Measurements from ENCODE around the gene IGFALS. TPM values are rescaled to one million over a fixed set of nuclear protein-coding genes. Genes with fewer than 3 reads are reported as not detected.

IGFALS gene
- total and polyA plus RNA-seq, 2 experiments from 2014 or later = 0.16 TPM; not detected in 1

GRCh38 chr16:1740781-1741490 is 52.6 kb downstream of the IGFALS start (continued):
- no peak for TF ChIP-seq ZNF462 (CRISPR knock-in tag; IDR thresholded peaks at IDR 0.05)

Other genes starting within 250 kb of the IGFALS start
- gene IFT140, start 181.6 kb downstream of the IGFALS start, total RNA-seq (2014; rRNA removed; shearing (Covaris generic)) = 15.0 and 28.7 TPM in 2 replicates
- gene IFT140, start 181.6 kb downstream of the IGFALS start, polyA plus RNA-seq (2016; fragmentation: Nextera tagmentation; extraction: Ambion mirVana) = 3.8 and 4.8 TPM in 2 replicates
- 16.7 and 17.9 TPM in 2 replicates for gene CRAMP1, start 181.3 kb downstream of the IGFALS start, total RNA-seq (2014; rRNA removed; shearing (Covaris generic))
- 3.4 TPM in 2 replicates for gene CRAMP1, start 181.3 kb downstream of the IGFALS start, polyA plus RNA-seq (2016; fragmentation: Nextera tagmentation; extraction: Ambion mirVana)
- gene JPT2, start 115.4 kb downstream of the IGFALS start, total RNA-seq (2014; rRNA removed; shearing (Covaris generic)) = 139 and 140 TPM in 2 replicates
- 43.8 and 47.1 TPM in 2 replicates for gene JPT2, start 115.4 kb downstream of the IGFALS start, polyA plus RNA-seq (2016; fragmentation: Nextera tagmentation; extraction: Ambion mirVana)
- 52.2 and 58.4 TPM in 2 replicates for gene MAPK8IP3, start 87.5 kb downstream of the IGFALS start, total RNA-seq (2014; rRNA removed; shearing (Covaris generic))
- 10.7 and 11.3 TPM in 2 replicates for gene MAPK8IP3, start 87.5 kb downstream of the IGFALS start, polyA plus RNA-seq (2016; fragmentation: Nextera tagmentation; extraction: Ambion mirVana)
- gene NME3, start 22.2 kb downstream of the IGFALS start, total RNA-seq (2014; rRNA removed; shearing (Covaris generic)) = 73.7 and 95.3 TPM in 2 replicates
- gene NME3, start 22.2 kb downstream of the IGFALS start, polyA plus RNA-seq (2016; fragmentation: Nextera tagmentation; extraction: Ambion mirVana) = 130 and 153 TPM in 2 replicates
- 15.0 and 17.3 TPM in 2 replicates for gene EME2, start 20.9 kb downstream of the IGFALS start, total RNA-seq (2014; rRNA removed; shearing (Covaris generic))
- gene EME2, start 20.9 kb downstream of the IGFALS start, polyA plus RNA-seq (2016; fragmentation: Nextera tagmentation; extraction: Ambion mirVana) = 4.1 TPM in 2 replicates
- gene MRPS34, start 20.6 kb downstream of the IGFALS start, total RNA-seq (2014; rRNA removed; shearing (Covaris generic)) = 223 and 248 TPM in 2 replicates
- 370 and 391 TPM in 2 replicates for gene MRPS34, start 20.6 kb downstream of the IGFALS start, polyA plus RNA-seq (2016; fragmentation: Nextera tagmentation; extraction: Ambion mirVana)
- 34.7 and 42.8 TPM in 2 replicates for gene SPSB3, start 11.1 kb downstream of the IGFALS start, total RNA-seq (2014; rRNA removed; shearing (Covaris generic))
- 27.1 and 33.9 TPM in 2 replicates for gene SPSB3, start 11.1 kb downstream of the IGFALS start, polyA plus RNA-seq (2016; fragmentation: Nextera tagmentation; extraction: Ambion mirVana)
- 143 and 175 TPM in 2 replicates for gene NUBP2, start 10.7 kb downstream of the IGFALS start, total RNA-seq (2014; rRNA removed; shearing (Covaris generic))
- gene NUBP2, start 10.7 kb downstream of the IGFALS start, polyA plus RNA-seq (2016; fragmentation: Nextera tagmentation; extraction: Ambion mirVana) = 79.0 and 79.4 TPM in 2 replicates
- 24.7 and 30.6 TPM in 2 replicates for gene HAGH, start 33.1 kb upstream of the IGFALS start, total RNA-seq (2014; rRNA removed; shearing (Covaris generic))
- 28.5 and 28.9 TPM in 2 replicates for gene HAGH, start 33.1 kb upstream of the IGFALS start, polyA plus RNA-seq (2016; fragmentation: Nextera tagmentation; extraction: Ambion mirVana)
- 17.3 and 21.0 TPM in 2 replicates for gene FAHD1, start 33.5 kb upstream of the IGFALS start, total RNA-seq (2014; rRNA removed; shearing (Covaris generic))
- 23.9 and 24.2 TPM in 2 replicates for gene FAHD1, start 33.5 kb upstream of the IGFALS start, polyA plus RNA-seq (2016; fragmentation: Nextera tagmentation; extraction: Ambion mirVana)
- 6.3 and 7.3 TPM in 2 replicates for gene MEIOB, start 78.5 kb upstream of the IGFALS start, total RNA-seq (2014; rRNA removed; shearing (Covaris generic))
- gene MEIOB, start 78.5 kb upstream of the IGFALS start, polyA plus RNA-seq (2016; fragmentation: Nextera tagmentation; extraction: Ambion mirVana) = 7.7 and 8.7 TPM in 2 replicates
- gene HS3ST6, start 124.7 kb upstream of the IGFALS start, total RNA-seq (2014; rRNA removed; shearing (Covaris generic)) = not detected in 2 replicates
- 0.17 and 0.21 TPM in 2 replicates for gene HS3ST6, start 124.7 kb upstream of the IGFALS start, polyA plus RNA-seq (2016; fragmentation: Nextera tagmentation; extraction: Ambion mirVana)
- 23.9 and 31.3 TPM in 2 replicates for gene MSRB1, start 149.5 kb upstream of the IGFALS start, total RNA-seq (2014; rRNA removed; shearing (Covaris generic))
- 29.6 and 30.4 TPM in 2 replicates for gene MSRB1, start 149.5 kb upstream of the IGFALS start, polyA plus RNA-seq (2016; fragmentation: Nextera tagmentation; extraction: Ambion mirVana)
- 0.31 and 0.59 TPM in 2 replicates for gene RPL3L, start 161.0 kb upstream of the IGFALS start, total RNA-seq (2014; rRNA removed; shearing (Covaris generic))
- gene RPL3L, start 161.0 kb upstream of the IGFALS start, polyA plus RNA-seq (2016; fragmentation: Nextera tagmentation; extraction: Ambion mirVana) = 0.68 and 1.1 TPM in 2 replicates
- 244 and 280 TPM in 2 replicates for gene NDUFB10, start 165.8 kb upstream of the IGFALS start, total RNA-seq (2014; rRNA removed; shearing (Covaris generic))
- gene NDUFB10, start 165.8 kb upstream of the IGFALS start, polyA plus RNA-seq (2016; fragmentation: Nextera tagmentation; extraction: Ambion mirVana) = 495 and 527 TPM in 2 replicates
- gene RPS2, start 171.1 kb upstream of the IGFALS start, total RNA-seq (2014; rRNA removed; shearing (Covaris generic)) = 3,232 and 3,786 TPM in 2 replicates
- gene RPS2, start 171.1 kb upstream of the IGFALS start, polyA plus RNA-seq (2016; fragmentation: Nextera tagmentation; extraction: Ambion mirVana) = 3,992 and 4,335 TPM in 2 replicates
- gene RNF151, start 173.2 kb upstream of the IGFALS start, total RNA-seq (2014; rRNA removed; shearing (Covaris generic)) = not detected in 2 replicates
- not detected in 2 replicates for gene RNF151, start 173.2 kb upstream of the IGFALS start, polyA plus RNA-seq (2016; fragmentation: Nextera tagmentation; extraction: Ambion mirVana)
- 122 and 157 TPM in 2 replicates for gene TBL3, start 178.3 kb upstream of the IGFALS start, total RNA-seq (2014; rRNA removed; shearing (Covaris generic))
- gene TBL3, start 178.3 kb upstream of the IGFALS start, polyA plus RNA-seq (2016; fragmentation: Nextera tagmentation; extraction: Ambion mirVana) = 67.0 and 68.8 TPM in 2 replicates
- 1.2 and 2.0 TPM in 2 replicates for gene NOXO1, start 187.8 kb upstream of the IGFALS start, total RNA-seq (2014; rRNA removed; shearing (Covaris generic))
- gene NOXO1, start 187.8 kb upstream of the IGFALS start, polyA plus RNA-seq (2016; fragmentation: Nextera tagmentation; extraction: Ambion mirVana) = 2.0 and 2.6 TPM in 2 replicates
- 40.1 and 53.2 TPM in 2 replicates for gene GFER, start 190.5 kb upstream of the IGFALS start, total RNA-seq (2014; rRNA removed; shearing (Covaris generic))
- 64.5 and 68.5 TPM in 2 replicates for gene GFER, start 190.5 kb upstream of the IGFALS start, polyA plus RNA-seq (2016; fragmentation: Nextera tagmentation; extraction: Ambion mirVana)
- gene SYNGR3, start 196.3 kb upstream of the IGFALS start, total RNA-seq (2014; rRNA removed; shearing (Covaris generic)) = 72.2 and 77.7 TPM in 2 replicates
- gene SYNGR3, start 196.3 kb upstream of the IGFALS start, polyA plus RNA-seq (2016; fragmentation: Nextera tagmentation; extraction: Ambion mirVana) = 44.7 and 45.4 TPM in 2 replicates
- 31.7 and 48.6 TPM in 2 replicates for gene ZNF598, start 216.1 kb upstream of the IGFALS start, total RNA-seq (2014; rRNA removed; shearing (Covaris generic))
- 8.5 and 10.2 TPM in 2 replicates for gene ZNF598, start 216.1 kb upstream of the IGFALS start, polyA plus RNA-seq (2016; fragmentation: Nextera tagmentation; extraction: Ambion mirVana)
- gene NPW, start 226.1 kb upstream of the IGFALS start, total RNA-seq (2014; rRNA removed; shearing (Covaris generic)) = 1.9 and 4.5 TPM in 2 replicates
- gene NPW, start 226.1 kb upstream of the IGFALS start, polyA plus RNA-seq (2016; fragmentation: Nextera tagmentation; extraction: Ambion mirVana) = 37.0 and 37.6 TPM in 2 replicates
- 15.4 and 16.5 TPM in 2 replicates for gene NHERF2, start 233.2 kb upstream of the IGFALS start, total RNA-seq (2014; rRNA removed; shearing (Covaris generic))
- 12.0 and 21.0 TPM in 2 replicates for gene NHERF2, start 233.2 kb upstream of the IGFALS start, polyA plus RNA-seq (2016; fragmentation: Nextera tagmentation; extraction: Ambion mirVana)

Data from GM23338 (cell line).